Anterior cingulate cortex (tissue), 58 donors: Measurements from ENCODE around the gene SEMA4D.

Experiments
- DNase-seq, 58 donors: peaks; one replicate each; lab custom pipeline; 2025; lab: John Stamatoyannopoulos, UW

The SEMA4D gene

DNA sequence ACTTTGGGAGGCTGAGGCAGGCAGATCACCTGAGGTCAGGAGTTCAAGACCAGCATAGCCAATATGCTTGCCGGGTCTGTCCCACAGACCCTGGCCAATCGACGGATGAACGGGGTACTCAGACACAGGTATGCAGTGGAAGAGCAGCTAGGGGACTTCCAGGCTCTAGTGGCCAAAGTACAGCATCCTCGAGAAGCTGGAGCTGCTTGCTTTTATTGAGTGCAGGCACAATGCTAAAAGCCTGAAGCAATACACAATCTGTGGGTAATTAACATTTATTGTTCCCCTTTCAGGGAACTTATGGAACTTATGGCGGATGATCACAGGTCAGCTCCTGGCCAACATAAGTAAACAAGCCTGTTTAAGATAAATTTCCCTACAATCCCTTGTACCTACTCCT, 32.8 kb upstream of the SEMA4D start:
- DNase-seq = no peak

- DNase-seq = peak in 18 of 58 donors; percentile 12 to 76 (median 32)
Measured at GRCh38 chr9:89529243-89530035, 31.5 kb upstream of the SEMA4D start.

DNA sequence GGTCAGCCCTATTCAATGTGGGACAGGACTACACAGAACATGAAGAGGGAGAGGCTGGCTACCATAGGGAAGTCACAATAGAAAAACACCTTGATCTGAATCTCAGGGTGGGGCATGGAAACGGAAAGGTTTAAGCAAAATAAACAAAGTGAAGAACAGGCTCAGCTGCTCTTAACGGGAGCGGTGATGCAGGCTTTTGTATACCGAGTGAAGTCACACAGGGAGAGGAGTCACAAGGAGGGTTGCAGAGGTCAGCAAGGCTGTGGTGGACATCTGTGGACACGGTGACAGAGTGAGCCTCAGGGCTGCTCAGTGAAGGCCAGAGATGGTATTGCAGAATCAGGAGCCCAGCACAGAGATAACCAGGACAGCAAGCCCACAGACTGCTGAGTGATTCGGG, 30.6 kb upstream of the SEMA4D start:
- peak in 2 of 58 donors; percentile 14 to 27 for DNase-seq

DNA sequence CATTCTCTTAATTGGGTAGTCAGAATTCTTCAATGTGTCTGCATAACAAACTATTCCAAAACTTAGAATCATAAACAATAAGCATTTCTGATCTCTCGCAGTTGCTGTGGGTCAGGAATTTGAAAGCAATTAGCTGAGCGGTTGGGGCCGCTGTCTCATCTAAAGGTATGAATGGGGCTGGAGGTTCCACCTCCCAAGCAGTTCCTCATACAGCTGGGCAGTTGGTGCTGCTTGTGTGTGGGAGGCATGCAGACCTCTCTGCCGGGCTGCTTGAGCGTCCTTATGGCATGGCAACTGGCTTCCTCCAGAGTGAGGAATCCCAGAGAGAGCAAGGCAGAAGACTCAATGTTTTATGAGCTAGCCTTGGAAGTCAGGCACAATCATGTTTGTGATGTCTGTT, 30.2 kb upstream of the SEMA4D start:
- DNase-seq = no peak

GRCh38 chr9:89527084-89527483, 29.2 kb upstream of the SEMA4D start:
- peak in 12 of 58 donors; percentile 13 to 49 (median 26) for DNase-seq

DNA sequence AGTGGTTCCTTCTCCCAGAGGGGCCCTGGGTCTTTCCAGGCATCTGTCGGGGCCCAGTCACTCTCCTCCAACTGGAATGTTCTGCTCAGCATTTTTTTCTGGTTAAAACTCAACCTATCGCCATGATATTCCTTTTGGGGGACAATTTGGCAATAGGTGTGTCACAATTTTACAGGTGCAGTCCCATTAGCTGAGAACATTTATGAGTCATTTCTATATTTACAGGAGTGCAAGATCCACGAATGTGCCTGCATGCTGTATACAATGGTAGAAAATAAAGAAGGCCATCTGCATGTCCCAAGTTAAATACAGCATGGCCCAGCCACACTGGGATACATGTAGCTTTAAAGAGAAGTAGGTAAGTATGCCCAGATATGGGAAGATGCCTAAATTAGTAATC, 28.8 kb upstream of the SEMA4D start:
- no peak for DNase-seq

DNA sequence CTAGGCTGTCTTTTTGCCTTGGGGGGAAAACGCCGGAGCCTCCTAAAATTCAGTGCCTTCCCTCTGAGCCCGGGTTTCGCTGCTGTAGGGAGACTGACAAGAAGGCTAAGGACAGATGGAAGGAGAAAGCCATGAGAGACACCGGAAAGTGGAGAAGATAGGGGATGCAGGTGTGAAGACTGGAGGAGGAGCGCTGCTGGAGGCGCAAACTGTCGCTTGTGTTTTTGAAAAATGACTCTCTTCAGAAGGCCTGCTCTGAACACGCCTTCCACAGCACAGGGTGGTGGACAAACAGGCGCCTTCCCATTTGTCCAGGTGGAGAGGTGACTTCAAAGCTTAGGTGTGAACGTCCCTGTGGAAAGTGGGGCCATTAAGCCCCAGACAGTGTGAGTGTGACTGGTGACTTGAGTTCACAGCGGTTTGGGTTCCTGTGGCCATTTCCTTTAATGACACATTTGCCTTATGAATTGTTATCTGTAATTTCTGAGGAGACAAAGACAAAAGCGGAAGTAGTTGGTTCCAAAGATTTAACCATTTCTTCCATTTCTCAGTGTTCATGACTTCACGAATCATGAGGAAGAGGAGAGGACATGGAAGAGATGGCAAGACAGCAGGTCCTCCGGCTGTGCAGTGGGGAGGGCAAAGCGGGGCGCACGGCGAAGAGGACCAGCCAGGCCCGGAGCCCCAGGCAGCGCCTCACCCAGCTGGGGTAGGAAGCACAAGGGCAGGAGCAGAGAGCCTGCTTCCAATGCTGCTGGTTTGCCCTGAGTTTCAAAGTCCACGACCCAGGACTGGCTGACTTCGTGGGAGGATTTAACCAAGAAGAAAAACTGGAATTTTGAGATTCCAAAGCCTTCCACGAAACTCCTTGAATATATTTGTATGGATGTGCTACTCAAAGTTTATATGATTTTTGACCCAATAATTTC, 27.8 kb upstream of the SEMA4D start:
- DNase-seq = no peak

DNA sequence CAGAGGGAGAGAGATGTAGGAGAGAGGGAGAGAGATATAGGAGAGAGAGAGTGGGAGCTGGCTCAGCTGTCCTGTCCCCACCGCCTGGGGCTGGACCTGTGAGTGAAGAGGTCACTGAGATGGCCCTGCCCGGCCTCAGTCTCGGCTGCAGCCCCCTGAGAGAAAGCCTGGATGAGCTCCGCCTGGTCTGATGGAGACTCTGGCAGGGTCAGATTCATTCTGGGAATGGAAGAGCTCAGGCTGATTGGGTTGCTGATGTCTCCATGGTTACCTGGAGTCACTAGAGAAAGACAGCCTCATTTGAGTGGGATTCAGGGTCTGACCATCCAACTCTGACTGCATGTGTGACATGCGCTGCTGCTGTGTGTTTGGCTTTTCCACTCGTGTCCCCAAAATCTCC, 27.1 kb upstream of the SEMA4D start:
- no peak for DNase-seq

DNA sequence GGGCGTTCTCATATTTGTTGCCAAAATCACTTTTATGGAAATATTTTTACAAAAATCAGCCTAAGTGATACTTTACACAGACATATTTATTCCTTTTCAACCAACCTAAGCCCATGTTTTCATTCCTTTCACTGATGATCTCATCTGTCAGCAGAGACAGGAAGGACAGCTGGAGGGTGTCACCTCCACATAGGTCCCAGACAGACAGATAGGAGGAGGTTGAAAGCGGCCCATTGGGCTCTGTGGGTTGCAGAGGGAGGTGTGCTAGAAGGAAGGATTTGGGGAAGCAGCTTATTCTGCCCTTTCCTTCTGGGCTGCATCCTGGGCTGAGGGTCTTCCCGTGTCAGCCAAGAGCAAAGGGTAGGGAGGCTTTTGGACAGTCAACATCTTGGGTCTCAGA, 26.0 kb upstream of the SEMA4D start:
- DNase-seq = no peak

- DNase-seq = no peak
Measured at GRCh38 chr9:89522959-89523285, 25.0 kb upstream of the SEMA4D start.

- peak in 3 of 58 donors; percentile 16 to 27 (median 26) for DNase-seq
Measured at GRCh38 chr9:89522261-89522958, 24.5 kb upstream of the SEMA4D start.

GRCh38 chr9:89519366-89519805, 21.5 kb upstream of the SEMA4D start:
- DNase-seq = no peak

DNA sequence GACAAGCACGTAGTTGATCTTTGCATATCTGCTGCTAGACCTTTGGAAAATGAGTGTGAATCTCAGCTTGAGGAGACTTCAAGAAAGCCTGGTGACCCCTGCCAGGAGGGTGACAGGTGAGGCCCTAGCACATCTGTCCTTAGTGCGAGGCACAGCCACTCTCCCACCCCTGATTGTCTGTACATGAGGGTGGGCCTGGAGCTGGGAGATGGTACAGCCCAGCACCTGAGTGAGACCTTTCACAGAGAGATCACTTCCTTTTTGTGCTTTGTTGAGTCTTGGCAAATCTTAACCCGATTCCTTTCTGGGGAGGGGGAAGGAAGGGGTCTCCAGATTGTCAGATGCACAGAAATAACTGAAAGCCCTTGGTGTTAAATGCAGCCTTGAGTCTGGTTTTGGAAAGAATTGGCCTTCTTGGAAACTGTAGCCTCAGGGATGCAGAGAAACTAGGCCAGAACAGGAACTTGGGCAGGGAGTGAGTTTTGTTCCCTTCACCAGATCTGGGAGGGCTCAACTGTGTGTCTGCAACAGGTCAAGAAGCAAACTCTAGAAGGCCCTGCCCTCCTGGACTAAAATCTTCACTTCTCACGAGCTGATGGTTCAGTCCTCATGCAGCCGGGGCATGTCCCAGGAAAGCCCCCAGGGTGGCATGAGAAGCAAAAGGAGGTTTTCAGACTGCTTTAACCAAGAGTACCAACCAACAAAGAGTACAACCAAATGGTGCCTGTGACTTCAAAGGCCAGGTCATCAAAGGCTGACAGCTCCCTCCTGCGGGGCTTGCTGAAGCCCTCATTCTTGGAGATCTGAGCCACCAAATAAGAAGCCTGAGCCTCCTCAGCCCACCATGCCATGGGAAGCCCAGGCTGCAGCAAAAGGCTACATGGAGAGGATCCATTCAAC, 20.8 kb upstream of the SEMA4D start:
- no peak for DNase-seq

GRCh38 chr9:89515416-89515815, 17.5 kb upstream of the SEMA4D start:
- no peak for DNase-seq

GRCh38 chr9:89514956-89515355, 17.0 kb upstream of the SEMA4D start:
- DNase-seq = no peak

- DNase-seq = no peak
Measured at GRCh38 chr9:89514337-89514736, 16.4 kb upstream of the SEMA4D start.

GRCh38 chr9:89513837-89514236, 15.9 kb upstream of the SEMA4D start:
- no peak for DNase-seq

DNA sequence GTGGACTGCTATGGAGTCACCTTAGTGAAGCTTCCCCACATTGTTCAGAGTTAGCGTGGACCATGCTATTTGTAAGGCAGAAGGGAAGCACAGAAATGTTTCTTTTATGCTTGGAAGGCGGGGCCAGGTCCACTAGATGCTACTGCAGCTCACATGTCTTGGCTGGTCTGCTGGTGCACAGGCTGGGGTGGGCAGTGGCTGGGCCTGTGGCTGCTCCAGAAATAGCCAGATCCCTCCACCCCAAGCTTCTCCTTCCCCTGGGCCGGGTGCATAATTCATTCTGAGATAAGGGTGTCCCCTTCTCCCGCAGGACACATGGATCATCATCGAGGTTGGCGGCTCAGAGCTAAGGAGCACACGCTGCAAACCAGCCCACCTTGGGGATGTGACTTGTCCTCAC, 14.5 kb upstream of the SEMA4D start:
- no peak for DNase-seq

- DNase-seq = no peak
Measured at GRCh38 chr9:89508951-89509615, 11.2 kb upstream of the SEMA4D start.
